ENCODE results near the gene HOXA7. TPM values are rescaled to one million over a fixed set of nuclear protein-coding genes. Genes with fewer than 3 reads are reported as not detected.

Gene HOXA7
- total and polyA plus RNA-seq, 9 donors = 0.23 to 4.5 (median 0.75) TPM

DNA sequence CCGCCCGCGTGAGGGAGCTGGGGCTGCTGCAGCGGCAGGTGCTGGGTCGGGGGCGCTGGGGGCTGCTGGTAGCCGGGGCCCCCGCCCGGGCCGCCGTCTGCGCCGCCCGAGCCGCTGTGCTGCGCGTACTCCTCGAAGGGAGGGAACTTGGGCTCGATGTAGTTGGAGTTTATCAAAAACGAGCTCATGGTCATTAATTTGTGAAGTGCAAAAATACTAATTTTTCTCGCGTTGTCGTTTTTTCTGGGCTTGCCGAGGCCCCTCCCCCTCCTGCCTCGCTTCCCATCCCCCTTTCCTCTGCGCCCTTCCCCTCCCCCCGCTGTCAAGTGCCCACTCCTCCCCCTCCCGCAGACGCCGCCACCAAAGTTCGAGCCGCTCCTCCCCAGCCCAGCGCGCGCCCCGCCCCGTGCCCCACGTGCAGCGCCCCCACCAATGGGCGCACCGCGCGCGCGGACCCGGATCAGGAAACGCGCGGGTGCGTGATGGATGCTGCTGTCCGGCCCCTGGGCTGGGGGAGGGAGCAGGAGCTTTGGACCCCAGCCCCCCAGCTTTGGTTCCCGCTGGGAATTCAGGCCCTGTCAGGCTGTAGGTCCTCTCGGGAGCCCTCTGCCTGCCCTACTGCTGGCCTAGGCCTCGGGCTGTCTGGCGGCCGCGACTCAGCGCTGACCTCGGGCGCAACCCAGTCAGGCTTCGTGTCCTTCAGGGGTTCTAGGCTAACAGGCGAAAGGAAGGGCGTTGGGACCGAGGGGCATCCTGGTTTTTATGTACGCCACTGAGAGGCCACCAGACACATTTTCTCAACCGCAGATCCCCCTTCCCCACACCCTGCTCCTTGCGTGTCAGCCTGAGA lies 25.7 kb downstream of the HOXA7 start, which contains the start of gene HOXA4:
HOXA4 (minus strand) TSS at position 218 of the 850 bp plus-strand sequence; CDS start at position 194, 24 bp downstream.
- H3K4me3 ChIP-seq = peak within 1 kb of the TSS; percentile 53
- no peaks in the 10 kb centered on the region for H3K36me3 ChIP-seq
- H3K27me3 ChIP-seq = no peaks in the 10 kb centered on the region
- H3K4me1 ChIP-seq (ENCODE audit: insufficient read depth) = peaks cover 6% of the 10 kb centered on the region
- TF ChIP-seq EP300 (IDR thresholded peaks at IDR 0.05) (no peak), POLR2A (IDR thresholded peaks at IDR 0.05) (no peak)
- TF ChIP-seq, protein P1, sequence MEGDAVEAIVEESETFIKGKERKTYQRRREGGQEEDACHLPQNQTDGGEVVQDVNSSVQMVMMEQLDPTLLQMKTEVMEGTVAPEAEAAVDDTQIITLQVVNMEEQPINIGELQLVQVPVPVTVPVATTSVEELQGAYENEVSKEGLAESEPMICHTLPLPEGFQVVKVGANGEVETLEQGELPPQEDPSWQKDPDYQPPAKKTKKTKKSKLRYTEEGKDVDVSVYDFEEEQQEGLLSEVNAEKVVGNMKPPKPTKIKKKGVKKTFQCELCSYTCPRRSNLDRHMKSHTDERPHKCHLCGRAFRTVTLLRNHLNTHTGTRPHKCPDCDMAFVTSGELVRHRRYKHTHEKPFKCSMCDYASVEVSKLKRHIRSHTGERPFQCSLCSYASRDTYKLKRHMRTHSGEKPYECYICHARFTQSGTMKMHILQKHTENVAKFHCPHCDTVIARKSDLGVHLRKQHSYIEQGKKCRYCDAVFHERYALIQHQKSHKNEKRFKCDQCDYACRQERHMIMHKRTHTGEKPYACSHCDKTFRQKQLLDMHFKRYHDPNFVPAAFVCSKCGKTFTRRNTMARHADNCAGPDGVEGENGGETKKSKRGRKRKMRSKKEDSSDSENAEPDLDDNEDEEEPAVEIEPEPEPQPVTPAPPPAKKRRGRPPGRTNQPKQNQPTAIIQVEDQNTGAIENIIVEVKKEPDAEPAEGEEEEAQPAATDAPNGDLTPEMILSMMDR (IDR thresholded peaks at IDR 0.05) = no peak
- DNase-seq = peak; percentile 80 to 94 (median 88)
- H3K9me3 ChIP-seq = peaks cover 0 to 5% of the 10 kb centered on the region in 2 donors
- H3K27ac ChIP-seq = peak within 1 kb of the TSS in 1 of 2 donors; percentile 61
- 2 to 4% (median 2%) methylated on average over 47 to 67 of the region's 67 CpGs for WGBS, 3 donors
- intact Hi-C loops (cut with DNase I) = loop anchor here in 1 of 4 donors (5.0 kb wide), 1 partner anchor 273 kb away; no protein-coding TSS in a partner anchor

DNA sequence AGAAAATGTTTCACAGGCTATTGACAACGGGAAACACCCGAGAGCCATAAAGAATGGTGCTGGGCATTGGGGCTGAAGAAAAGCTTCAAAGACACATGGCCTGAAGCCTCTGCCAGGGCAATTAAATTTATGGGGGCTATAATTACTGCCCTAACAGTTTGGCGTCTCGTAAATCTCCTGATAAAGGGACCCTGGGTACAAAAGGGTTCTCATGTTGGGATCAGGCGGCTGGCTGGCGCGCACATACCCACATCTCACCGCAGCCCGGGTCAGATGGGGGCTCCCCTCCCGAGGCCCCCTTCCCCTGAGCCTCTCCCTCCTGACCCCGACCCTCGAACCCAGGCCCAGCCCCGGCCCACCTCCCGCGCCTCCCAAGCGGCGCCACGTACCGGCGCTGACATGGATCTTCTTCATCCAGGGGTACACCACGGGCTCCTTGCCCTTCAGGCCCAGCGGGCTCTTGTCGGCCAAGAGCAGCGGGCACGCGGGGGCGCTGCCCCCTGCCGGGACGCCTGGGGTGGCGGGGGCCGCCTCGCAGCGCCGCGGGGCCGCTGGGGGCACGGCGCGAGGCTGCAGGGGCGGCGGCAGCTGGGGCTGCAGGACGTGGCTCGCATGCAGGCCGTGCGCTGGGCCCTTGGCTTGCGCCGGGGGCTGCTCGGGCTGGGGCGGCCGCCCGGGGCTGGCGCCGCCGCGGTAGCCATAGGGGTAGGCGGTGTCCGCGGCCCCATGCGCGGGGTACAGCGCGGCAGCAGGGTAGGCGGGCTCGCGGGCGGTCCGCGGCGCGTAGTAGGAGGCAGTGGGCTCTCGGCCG lies 26.5 kb downstream of the HOXA7 start:
- H3K4me1 ChIP-seq (ENCODE audit: insufficient read depth) = peaks cover 6% of the 10 kb centered on the region
- 3 to 5% (median 3%) methylated on average over 43 to 72 of the region's 72 CpGs for WGBS, 3 donors
- intact Hi-C loops (cut with DNase I) = loop anchor here in 1 of 4 donors (5.0 kb wide), 1 partner anchor 273 kb away; no protein-coding TSS in a partner anchor

DNA sequence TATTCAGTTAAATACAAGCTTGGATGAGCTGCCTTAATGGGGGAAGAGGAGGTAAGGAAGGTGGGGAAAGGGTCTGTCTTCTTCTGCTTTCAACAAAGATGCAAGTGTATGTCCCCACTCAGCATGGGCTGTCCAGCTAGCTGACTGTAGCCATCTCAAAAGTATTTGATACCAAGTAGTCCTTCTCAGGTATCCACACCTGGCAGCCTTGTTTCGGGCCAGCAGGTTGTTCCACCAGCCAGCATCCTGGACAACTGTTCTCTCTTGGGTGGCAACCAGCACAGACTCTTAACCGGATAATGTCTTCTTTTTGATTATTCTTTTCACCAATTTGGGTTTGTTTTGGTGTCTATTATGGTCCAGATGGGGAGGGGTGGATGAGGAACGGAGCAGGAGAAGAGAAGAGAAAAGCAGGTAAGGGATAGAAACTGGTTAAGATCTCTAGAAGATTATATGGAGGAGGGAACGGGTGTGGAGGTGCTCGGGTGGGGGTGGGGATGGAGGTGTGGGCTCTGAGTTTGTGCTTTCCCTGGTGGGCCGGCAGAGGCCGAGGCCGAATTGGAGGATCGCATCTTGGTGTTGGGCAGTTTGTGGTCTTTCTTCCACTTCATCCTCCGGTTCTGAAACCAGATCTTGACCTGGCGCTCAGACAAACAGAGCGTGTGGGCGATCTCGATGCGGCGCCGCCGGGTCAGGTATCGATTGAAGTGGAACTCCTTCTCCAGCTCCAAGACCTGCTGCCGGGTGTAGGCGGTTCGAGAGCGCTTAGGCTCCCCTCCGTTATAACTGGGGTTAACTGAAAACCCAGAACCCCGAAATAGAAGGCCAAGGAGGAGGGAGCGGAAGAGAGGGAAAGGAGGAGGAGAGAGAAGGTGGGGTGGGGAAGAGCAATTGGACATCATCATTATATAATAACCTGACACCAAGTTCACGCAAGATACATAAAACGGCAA lies 27.4 kb downstream of the HOXA7 start:
- Histone ChIP-seq H3K4me3 (no peak overlapping the region), H3K36me3 (no peaks in the 10 kb centered on the region), H3K27ac (peak overlapping the region in 1 of 2 donors; percentile 61), H3K27me3 (no peaks in the 10 kb centered on the region), H3K9me3 (peaks cover 0 to 5% of the 10 kb centered on the region in 2 donors), H3K4me1 (ENCODE audit: insufficient read depth) (peaks cover 6% of the 10 kb centered on the region)
- DNase-seq = peak in 1 of 5 donors; percentile 59
- TF ChIP-seq, protein P1 (IDR thresholded peaks at IDR 0.05) = no peak
- TF ChIP-seq EP300 (IDR thresholded peaks at IDR 0.05) (no peak), POLR2A (IDR thresholded peaks at IDR 0.05) (no peak)
- WGBS, 3 donors = 46 to 59% (median 46%) methylated on average over 28 of the region's 28 CpGs
- intact Hi-C loops (cut with DNase I) = no loop called here

More for the DNA sequence above, 26.5 kb downstream of the HOXA7 start:
- Histone ChIP-seq H3K36me3 (no peaks in the 10 kb centered on the region), H3K4me3 (peak overlapping the region; percentile 53), H3K27me3 (no peaks in the 10 kb centered on the region), H3K9me3 (peaks cover 0 to 5% of the 10 kb centered on the region in 2 donors), H3K27ac (peak overlapping the region in 1 of 2 donors; percentile 61)
- DNase-seq = peak in 1 of 5 donors; percentile 67
- TF ChIP-seq EP300 (IDR thresholded peaks at IDR 0.05) (no peak), POLR2A (IDR thresholded peaks at IDR 0.05) (no peak)
- TF ChIP-seq, protein P1 (IDR thresholded peaks at IDR 0.05) = no peak

All from ovary (tissue), 9 donors.